DMS53 treated with DMSO at 0.1 percent for 48 hours (cell line): ENCODE measurements around the gene SNAP91.
"Not testable (repeated sequence)": the region's sequence is repeated elsewhere in the genome, so short reads cannot be mapped to it uniquely, and the experiment has no call there.

Source experiments
- DNase-seq: peaks from one replicate; lab custom pipeline; 2025; ENCODE audit not compliant: unreplicated experiment; lab: John Stamatoyannopoulos, UW

Gene SNAP91

GRCh38 chr6:83708970-83709747 lies at the start of gene SNAP91:
Gene SNAP91, minus strand, starts transcription at chr6:83709101. Its CDS starts 1,174 bp downstream, at chr6:83707927.
- no peak for DNase-seq

GRCh38 chr6:83758533-83758932 lies 49.6 kb upstream of the SNAP91 start:
- DNase-seq: no peak

GRCh38 chr6:83757021-83757420 lies 48.1 kb upstream of the SNAP91 start:
- DNase-seq: no peak

GRCh38 chr6:83756565-83756964 lies 47.7 kb upstream of the SNAP91 start:
- no peak for DNase-seq

- DNase-seq: not testable (repeated sequence)
These were observed 43.5 kb upstream of the SNAP91 start for GRCh38 chr6:83752375-83752774.

GRCh38 chr6:83741089-83741488 lies 32.2 kb upstream of the SNAP91 start:
- no peak for DNase-seq

GRCh38 chr6:83735461-83735860 lies 26.6 kb upstream of the SNAP91 start:
- DNase-seq: no peak

- DNase-seq: no peak
These were observed 21.0 kb upstream of the SNAP91 start for GRCh38 chr6:83729871-83730270.

GRCh38 chr6:83722876-83723275 lies 14.0 kb upstream of the SNAP91 start:
- DNase-seq: no peak

GRCh38 chr6:83717809-83718208 lies 8.9 kb upstream of the SNAP91 start:
- DNase-seq: no peak

GRCh38 chr6:83711958-83712357 lies 3.1 kb upstream of the SNAP91 start:
- no peak for DNase-seq

GRCh38 chr6:83709748-83710050 lies 798 bp upstream of the SNAP91 start:
- no peak for DNase-seq

- DNase-seq: no peak
These were observed 343 bp downstream of the SNAP91 start for GRCh38 chr6:83708546-83708969.

- no peak for DNase-seq
These were observed 914 bp downstream of the SNAP91 start for GRCh38 chr6:83707829-83708545.

- DNase-seq: no peak
These were observed 6.2 kb downstream of the SNAP91 start for GRCh38 chr6:83702749-83703148.

GRCh38 chr6:83702077-83702476 lies 6.8 kb downstream of the SNAP91 start:
- DNase-seq: no peak

- DNase-seq: no peak
These were observed 12.2 kb downstream of the SNAP91 start for GRCh38 chr6:83696674-83697073.

- no peak for DNase-seq
These were observed 23.4 kb downstream of the SNAP91 start for GRCh38 chr6:83685481-83685880.

- DNase-seq: no peak
These were observed 31.1 kb downstream of the SNAP91 start for GRCh38 chr6:83677791-83678190.

GRCh38 chr6:83637953-83638352 lies 70.9 kb downstream of the SNAP91 start:
- DNase-seq: no peak

- DNase-seq: no peak
These were observed 72.1 kb downstream of the SNAP91 start for GRCh38 chr6:83636800-83637199.

- DNase-seq: no peak
These were observed 75.3 kb downstream of the SNAP91 start for GRCh38 chr6:83633609-83634008.

- no peak for DNase-seq
These were observed 75.8 kb downstream of the SNAP91 start for GRCh38 chr6:83633149-83633548.
